ENCODE data around the gene SAMD11.

DNA sequence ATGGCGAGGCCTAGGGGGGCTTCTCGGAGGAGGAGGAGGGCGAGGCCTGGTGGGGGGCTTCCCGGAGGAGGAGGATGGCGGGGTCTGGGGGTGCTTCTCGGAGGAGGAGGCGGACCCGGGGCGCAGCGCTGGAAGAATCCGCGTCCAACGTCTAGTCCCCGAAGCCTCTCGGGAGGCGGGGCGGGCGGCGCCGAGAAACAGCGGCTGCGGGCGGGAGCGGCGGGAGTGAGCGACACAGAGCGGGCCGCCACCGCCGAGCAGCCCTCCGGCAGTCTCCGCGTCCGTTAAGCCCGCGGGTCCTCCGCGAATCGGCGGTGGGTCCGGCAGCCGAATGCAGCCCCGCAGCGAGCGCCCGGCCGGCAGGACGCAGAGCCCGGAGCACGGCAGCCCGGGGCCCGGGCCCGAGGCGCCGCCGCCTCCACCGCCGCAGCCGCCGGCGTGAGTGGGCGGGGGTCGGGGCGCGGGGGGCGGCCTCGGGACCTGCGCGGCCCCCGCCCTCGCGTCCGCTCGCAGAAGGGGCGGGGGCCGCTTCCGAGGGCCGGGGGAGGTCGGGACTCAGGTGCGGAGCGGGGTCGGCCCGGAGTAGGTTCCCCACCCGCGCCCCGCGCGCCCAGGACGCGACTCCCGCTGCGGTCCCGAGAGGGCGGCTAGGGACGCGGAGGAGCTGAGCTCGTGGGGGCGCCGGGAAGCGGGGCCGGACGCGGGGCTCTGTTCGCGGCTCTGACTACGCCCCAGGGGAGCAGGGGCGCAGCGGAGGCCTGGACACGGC is 36.8 kb downstream of the SAMD11 start, which contains the start of gene KLHL17:
- TF ChIP-seq, protein P1, sequence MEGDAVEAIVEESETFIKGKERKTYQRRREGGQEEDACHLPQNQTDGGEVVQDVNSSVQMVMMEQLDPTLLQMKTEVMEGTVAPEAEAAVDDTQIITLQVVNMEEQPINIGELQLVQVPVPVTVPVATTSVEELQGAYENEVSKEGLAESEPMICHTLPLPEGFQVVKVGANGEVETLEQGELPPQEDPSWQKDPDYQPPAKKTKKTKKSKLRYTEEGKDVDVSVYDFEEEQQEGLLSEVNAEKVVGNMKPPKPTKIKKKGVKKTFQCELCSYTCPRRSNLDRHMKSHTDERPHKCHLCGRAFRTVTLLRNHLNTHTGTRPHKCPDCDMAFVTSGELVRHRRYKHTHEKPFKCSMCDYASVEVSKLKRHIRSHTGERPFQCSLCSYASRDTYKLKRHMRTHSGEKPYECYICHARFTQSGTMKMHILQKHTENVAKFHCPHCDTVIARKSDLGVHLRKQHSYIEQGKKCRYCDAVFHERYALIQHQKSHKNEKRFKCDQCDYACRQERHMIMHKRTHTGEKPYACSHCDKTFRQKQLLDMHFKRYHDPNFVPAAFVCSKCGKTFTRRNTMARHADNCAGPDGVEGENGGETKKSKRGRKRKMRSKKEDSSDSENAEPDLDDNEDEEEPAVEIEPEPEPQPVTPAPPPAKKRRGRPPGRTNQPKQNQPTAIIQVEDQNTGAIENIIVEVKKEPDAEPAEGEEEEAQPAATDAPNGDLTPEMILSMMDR (IDR thresholded peaks at IDR 0.05; ENCODE audit: insufficient read depth, low read length), result no peak
- no peak for TF ChIP-seq POLR2AphosphoS5 (IDR thresholded peaks at IDR 0.05; ENCODE audit: low read depth)
- TF ChIP-seq, protein P2, sequence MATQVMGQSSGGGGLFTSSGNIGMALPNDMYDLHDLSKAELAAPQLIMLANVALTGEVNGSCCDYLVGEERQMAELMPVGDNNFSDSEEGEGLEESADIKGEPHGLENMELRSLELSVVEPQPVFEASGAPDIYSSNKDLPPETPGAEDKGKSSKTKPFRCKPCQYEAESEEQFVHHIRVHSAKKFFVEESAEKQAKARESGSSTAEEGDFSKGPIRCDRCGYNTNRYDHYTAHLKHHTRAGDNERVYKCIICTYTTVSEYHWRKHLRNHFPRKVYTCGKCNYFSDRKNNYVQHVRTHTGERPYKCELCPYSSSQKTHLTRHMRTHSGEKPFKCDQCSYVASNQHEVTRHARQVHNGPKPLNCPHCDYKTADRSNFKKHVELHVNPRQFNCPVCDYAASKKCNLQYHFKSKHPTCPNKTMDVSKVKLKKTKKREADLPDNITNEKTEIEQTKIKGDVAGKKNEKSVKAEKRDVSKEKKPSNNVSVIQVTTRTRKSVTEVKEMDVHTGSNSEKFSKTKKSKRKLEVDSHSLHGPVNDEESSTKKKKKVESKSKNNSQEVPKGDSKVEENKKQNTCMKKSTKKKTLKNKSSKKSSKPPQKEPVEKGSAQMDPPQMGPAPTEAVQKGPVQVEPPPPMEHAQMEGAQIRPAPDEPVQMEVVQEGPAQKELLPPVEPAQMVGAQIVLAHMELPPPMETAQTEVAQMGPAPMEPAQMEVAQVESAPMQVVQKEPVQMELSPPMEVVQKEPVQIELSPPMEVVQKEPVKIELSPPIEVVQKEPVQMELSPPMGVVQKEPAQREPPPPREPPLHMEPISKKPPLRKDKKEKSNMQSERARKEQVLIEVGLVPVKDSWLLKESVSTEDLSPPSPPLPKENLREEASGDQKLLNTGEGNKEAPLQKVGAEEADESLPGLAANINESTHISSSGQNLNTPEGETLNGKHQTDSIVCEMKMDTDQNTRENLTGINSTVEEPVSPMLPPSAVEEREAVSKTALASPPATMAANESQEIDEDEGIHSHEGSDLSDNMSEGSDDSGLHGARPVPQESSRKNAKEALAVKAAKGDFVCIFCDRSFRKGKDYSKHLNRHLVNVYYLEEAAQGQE (IDR thresholded peaks at IDR 0.05; ENCODE audit: insufficient replicate concordance, low read depth), result no peak
- TF ChIP-seq GABPA (IDR thresholded peaks at IDR 0.05; ENCODE audit: low read depth), result no peak
- no peak for TF ChIP-seq SPI1 (IDR thresholded peaks at IDR 0.05; ENCODE audit: borderline replicate concordance, low read depth)
